IPS-18a (cell line): ENCODE data around the gene TMED8.
A peak's percentile ranks its signal among the peaks of the same experiment; 100 is the strongest.
"Not testable (repeated sequence)": the region's sequence is repeated elsewhere in the genome, so short reads cannot be mapped to it uniquely, and the experiment has no call there.

Experiments
- H3K27ac ChIP-seq: one replicate; pipeline ENCODE4 v1.5.1; 2013; ENCODE audit warnings: low read length
- H3K27me3 ChIP-seq: one replicate; pipeline ENCODE4 v1.6.1; 2013; ENCODE audit warnings: mild to moderate bottlenecking, low read length; ENCODE audit not compliant: control insufficient read depth, insufficient read depth
- H3K36me3 ChIP-seq: one replicate; pipeline ENCODE4 v1.6.1; 2013; ENCODE audit warnings: low read depth, low read length; ENCODE audit not compliant: control insufficient read depth
- H3K4me1 ChIP-seq: one replicate; pipeline ENCODE4 v1.6.1; 2013; ENCODE audit warnings: low read depth, low read length; ENCODE audit not compliant: control insufficient read depth
- H3K4me3 ChIP-seq: one replicate; pipeline ENCODE4 v1.5.1; 2013; ENCODE audit warnings: low read length
- H3K9ac ChIP-seq: one replicate; pipeline ENCODE4 v1.6.1; 2013; ENCODE audit warnings: mild to moderate bottlenecking, low read length, moderate library complexity
- H3K9me3 ChIP-seq: one replicate; pipeline ENCODE4 v1.6.1; 2013; ENCODE audit warnings: low read depth, low read length; ENCODE audit not compliant: control insufficient read depth

The TMED8 gene, protein sequence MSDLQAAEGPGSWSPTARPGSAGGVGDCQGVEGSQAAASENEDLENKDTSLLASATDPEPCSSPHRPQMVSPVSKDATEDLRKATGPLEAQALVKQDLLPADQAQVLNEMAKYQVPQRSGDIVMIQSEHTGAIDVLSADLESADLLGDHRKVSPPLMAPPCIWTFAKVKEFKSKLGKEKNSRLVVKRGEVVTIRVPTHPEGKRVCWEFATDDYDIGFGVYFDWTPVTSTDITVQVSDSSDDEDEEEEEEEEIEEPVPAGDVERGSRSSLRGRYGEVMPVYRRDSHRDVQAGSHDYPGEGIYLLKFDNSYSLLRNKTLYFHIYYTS

GRCh38 chr14:77376771-77377501, at the start of gene TMED8, which contains the start of gene SAMD15:
TSS of gene TMED8 (minus strand) at chr14:77377094. CDS start at chr14:77377053, 41 bp downstream.
TSS of gene SAMD15 (plus strand) at chr14:77377379. CDS start at chr14:77377419, 40 bp downstream.
- Histone ChIP-seq H3K4me3 (peak within 1 kb of the TSS; percentile 95), H3K4me1 (peaks cover 5% of the 10 kb centered on the region)

GRCh38 chr14:77426396-77426795, 49.5 kb upstream of the TMED8 start:
- H3K36me3 ChIP-seq, result peaks cover 20% of the 10 kb centered on the region
- no peak overlapping the region for H3K9ac ChIP-seq
- H3K27me3 ChIP-seq, result no peaks in the 10 kb centered on the region
- no peaks in the 10 kb centered on the region for H3K9me3 ChIP-seq
- H3K4me1 ChIP-seq, result peaks cover 11% of the 10 kb centered on the region
- H3K27ac ChIP-seq, result no peak overlapping the region
- no peak overlapping the region for H3K4me3 ChIP-seq

More at GRCh38 chr14:77376771-77377501, at the start of gene TMED8, which contains the start of gene SAMD15:
- peak within 1 kb of the TSS; percentile 77 for H3K9ac ChIP-seq
- no peak within 1 kb of the TSS for H3K27ac ChIP-seq
- no peaks in the 10 kb centered on the region for H3K36me3 ChIP-seq
- no peaks in the 10 kb centered on the region for H3K27me3 ChIP-seq
- no peaks in the 10 kb centered on the region for H3K9me3 ChIP-seq

- Histone ChIP-seq H3K27me3 (no peaks in the 10 kb centered on the region), H3K9ac (no peak overlapping the region), H3K4me3 (no peak overlapping the region), H3K36me3 (peaks cover 20% of the 10 kb centered on the region), H3K27ac (no peak overlapping the region), H3K4me1 (peaks cover 11% of the 10 kb centered on the region), H3K9me3 (no peaks in the 10 kb centered on the region)
Measured at GRCh38 chr14:77424862-77425261, 48.0 kb upstream of the TMED8 start.

DNA sequence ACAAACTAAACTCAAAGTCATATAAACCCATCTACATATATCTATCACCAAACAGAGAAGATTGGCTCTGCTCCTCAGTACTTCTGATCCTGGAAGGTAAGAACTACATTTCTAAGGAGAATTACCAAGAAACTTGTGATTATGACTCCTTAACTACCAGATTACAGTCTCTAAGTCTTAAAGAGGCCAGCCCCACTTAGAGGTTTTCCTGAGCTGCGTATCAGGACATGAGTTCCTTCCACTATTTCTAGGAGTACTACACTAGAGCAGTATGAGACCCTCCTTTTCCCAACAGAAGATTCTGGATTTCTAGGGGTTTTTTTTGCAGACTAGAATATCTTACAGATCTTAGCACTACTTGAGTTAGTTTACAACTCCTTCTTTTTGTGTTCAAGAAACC, 46.5 kb upstream of the TMED8 start, which contains the start of gene NOXRED1:
Gene NOXRED1 (minus strand): TSS at position 101 of the 400 bp plus-strand sequence. CDS start 634 bp downstream, outside the sequence.
- peaks cover 12% of the 10 kb centered on the region for H3K36me3 ChIP-seq

GRCh38 chr14:77421201-77421600, 44.3 kb upstream of the TMED8 start:
- Histone ChIP-seq H3K27ac (no peak overlapping the region), H3K9ac (no peak overlapping the region), H3K36me3 (no peaks in the 10 kb centered on the region), H3K27me3 (no peaks in the 10 kb centered on the region), H3K4me1 (peaks cover 11% of the 10 kb centered on the region), H3K4me3 (no peak overlapping the region), H3K9me3 (peaks cover 3% of the 10 kb centered on the region)

More for the DNA sequence above, 46.5 kb upstream of the TMED8 start, which contains the start of gene NOXRED1:
- no peak within 1 kb of the TSS for H3K4me3 ChIP-seq
- H3K27ac ChIP-seq, result no peak within 1 kb of the TSS
- no peak within 1 kb of the TSS for H3K9ac ChIP-seq
- H3K4me1 ChIP-seq, result peaks cover 11% of the 10 kb centered on the region
- H3K9me3 ChIP-seq, result peaks cover 3% of the 10 kb centered on the region
- no peaks in the 10 kb centered on the region for H3K27me3 ChIP-seq

DNA sequence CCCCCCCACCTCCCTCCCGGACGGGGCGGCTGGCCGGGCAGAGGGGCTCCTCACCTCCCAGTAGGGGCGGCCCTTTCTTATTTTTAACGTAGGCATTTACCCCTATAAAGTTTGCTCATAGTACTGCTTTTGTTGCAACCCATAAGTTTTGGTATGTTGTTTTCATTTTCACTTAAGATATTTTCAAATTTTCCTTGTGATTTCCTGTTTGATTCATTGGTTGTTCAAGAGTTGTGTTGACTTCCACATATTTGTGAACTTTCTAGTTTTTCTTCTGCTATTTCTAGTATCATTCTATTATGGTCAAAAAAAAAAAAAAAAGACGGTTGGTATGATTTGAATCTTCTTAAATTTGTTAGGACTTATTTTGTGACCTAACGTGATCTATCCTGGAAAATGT, 39.9 kb upstream of the TMED8 start:
- H3K4me3 ChIP-seq, result no peak overlapping the region
- no peak overlapping the region for H3K27ac ChIP-seq

GRCh38 chr14:77416098-77416497, 39.2 kb upstream of the TMED8 start:
- not testable (repeated sequence) for H3K9me3 ChIP-seq, H3K9ac ChIP-seq, H3K4me1 ChIP-seq, H3K36me3 ChIP-seq, H3K27me3 ChIP-seq, H3K4me3 ChIP-seq, H3K27ac ChIP-seq

More for the DNA sequence above, 39.9 kb upstream of the TMED8 start:
- Histone ChIP-seq H3K4me1 (no peaks in the 10 kb centered on the region), H3K36me3 (no peaks in the 10 kb centered on the region), H3K9me3 (peaks cover 3% of the 10 kb centered on the region), H3K27me3 (no peaks in the 10 kb centered on the region), H3K9ac (no peak overlapping the region)

DNA sequence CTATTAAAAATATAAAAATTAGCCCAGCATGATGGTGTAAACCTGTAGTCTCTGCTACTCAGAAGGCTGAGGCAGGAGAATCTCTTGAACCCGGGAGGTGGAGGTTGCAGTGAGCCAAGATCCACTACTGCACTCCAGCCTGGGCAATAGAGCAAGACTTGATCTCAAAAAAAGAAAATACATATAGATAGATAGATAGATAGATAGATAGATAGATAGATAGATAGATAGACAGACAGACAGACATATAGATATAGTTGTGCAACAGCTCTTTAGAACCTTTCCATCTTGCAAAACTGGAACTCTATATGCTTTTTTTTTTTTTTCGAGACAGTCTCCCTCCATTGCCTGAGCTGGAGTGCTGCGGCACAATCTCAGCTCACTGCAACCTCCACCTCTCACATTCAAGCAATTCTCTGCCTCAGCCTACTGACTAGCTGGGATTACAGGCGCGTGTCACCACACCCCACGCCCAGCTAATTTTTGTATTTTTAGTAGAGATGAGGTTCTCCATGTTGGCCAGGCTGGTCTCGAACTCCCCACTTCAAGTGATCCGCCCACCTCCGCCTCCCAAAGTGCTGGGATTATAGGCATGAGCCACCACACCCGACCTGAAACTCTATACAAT, 38.6 kb upstream of the TMED8 start:
- not testable (repeated sequence) for H3K27ac ChIP-seq, H3K9ac ChIP-seq, H3K36me3 ChIP-seq, H3K4me1 ChIP-seq, H3K4me3 ChIP-seq, H3K9me3 ChIP-seq, H3K27me3 ChIP-seq

- Histone ChIP-seq H3K9me3 (no peaks in the 10 kb centered on the region), H3K4me1 (no peaks in the 10 kb centered on the region), H3K27me3 (no peaks in the 10 kb centered on the region), H3K9ac (no peak overlapping the region), H3K27ac (no peak overlapping the region), H3K4me3 (no peak overlapping the region), H3K36me3 (no peaks in the 10 kb centered on the region)
Measured at GRCh38 chr14:77409131-77409533, 32.2 kb upstream of the TMED8 start.

GRCh38 chr14:77407158-77407557, 30.3 kb upstream of the TMED8 start:
- H3K9ac ChIP-seq, result no peak overlapping the region
- H3K4me1 ChIP-seq, result no peaks in the 10 kb centered on the region
- no peaks in the 10 kb centered on the region for H3K36me3 ChIP-seq
- H3K4me3 ChIP-seq, result no peak overlapping the region
- H3K27ac ChIP-seq, result no peak overlapping the region
- no peaks in the 10 kb centered on the region for H3K9me3 ChIP-seq
- H3K27me3 ChIP-seq, result no peaks in the 10 kb centered on the region

DNA sequence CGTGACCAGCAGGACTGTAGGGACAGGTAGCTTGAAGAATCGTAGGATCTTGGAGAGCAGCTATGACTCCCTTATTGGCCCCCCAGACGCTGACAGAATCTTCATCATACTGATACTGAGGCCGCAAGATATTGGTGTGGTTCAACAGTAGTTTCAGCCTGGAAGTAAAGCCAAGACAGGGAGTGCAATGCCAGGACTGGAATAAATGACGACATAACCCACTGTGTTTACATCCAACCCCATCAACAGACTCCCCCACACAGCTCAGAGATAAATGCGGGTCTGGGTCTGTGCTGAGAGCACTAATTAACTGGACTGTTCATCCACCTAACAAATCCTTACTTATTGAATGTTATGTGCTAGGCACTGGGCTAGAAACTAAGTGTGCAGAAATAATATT, 29.8 kb upstream of the TMED8 start:
- H3K27me3 ChIP-seq, result no peaks in the 10 kb centered on the region
- H3K9ac ChIP-seq, result no peak overlapping the region
- H3K4me3 ChIP-seq, result no peak overlapping the region
- H3K27ac ChIP-seq, result no peak overlapping the region
- H3K36me3 ChIP-seq, result no peaks in the 10 kb centered on the region
- H3K4me1 ChIP-seq, result no peaks in the 10 kb centered on the region
- H3K9me3 ChIP-seq, result no peaks in the 10 kb centered on the region
